Suprapubic skin (tissue), 4 donors: Measurements from ENCODE around the gene GLYATL3. TPM values are rescaled to one million over a fixed set of nuclear protein-coding genes. Genes with fewer than 3 reads are reported as not detected.

Experiments
- DNase-seq, 2 donors: peaks; one replicate each; pipeline ENCODE4 v3.0.0-alpha.2; 2019; ENCODE audit warnings: low spot score in 2 of 2
- H3K27ac ChIP-seq: fragments of 200-600 bp; sonication (generic); one replicate; pipeline ENCODE4 v1.5.1; 2019
- H3K27me3 ChIP-seq: fragments of 200-600 bp; sonication (generic); one replicate; pipeline ENCODE4 v1.5.1; 2019
- H3K36me3 ChIP-seq: fragments of 200-600 bp; sonication (generic); one replicate; pipeline ENCODE4 v1.5.1; 2019
- H3K4me1 ChIP-seq: fragments of 200-600 bp; sonication (generic); one replicate; pipeline ENCODE4 v1.5.1; 2019
- H3K4me3 ChIP-seq: fragments of 200-600 bp; sonication (generic); one replicate; pipeline ENCODE4 v1.5.1; 2019; ENCODE audit warnings: mild to moderate bottlenecking
- H3K9me3 ChIP-seq: fragments of 200-600 bp; sonication (generic); one replicate; pipeline ENCODE4 v1.5.1; 2019
- EP300 ChIP-seq: sonication (generic); formaldehyde crosslinking; IDR thresholded peaks from one replicate; pipeline ENCODE4 v1.6.1; 2017; ENCODE audit warnings: antibody characterized with exemption
- POLR2A ChIP-seq, 2 donors: fragments of 450-650 bp; IDR thresholded peaks; one replicate each; pipeline ENCODE4 v1.6.1; 2017; ENCODE audit warnings: antibody characterized with exemption in 2 of 2, mild to moderate bottlenecking in 2 of 2, moderate library complexity in 2 of 2
- POLR2AphosphoS5 ChIP-seq, 3 donors: sonication (generic); formaldehyde crosslinking; IDR thresholded peaks; one replicate each; pipeline ENCODE4 v1.6.1; 2017; ENCODE audit warnings: antibody characterized with exemption in 3 of 3
- WGBS: methylation state at CpG from one replicate; pipeline ENCODE4 v1.1.5; 2018; 5-methylcytosine and 5-hydroxymethylcytosine counted together
- total RNA-seq, 4 donors: library from RNA; depleted of rRNA; stranded (reverse); fragments of >200 nt; gene quantifications; one replicate each; pipeline ENCODE4 v1.1.0, GENCODE V29; 2016
- TF ChIP-seq, protein P1 (sequence below), 2 donors: fragments of 200-600 bp in 1 of 2; fragments of 450-650 bp in 1 of 2; sonication (generic) in 1 of 2; IDR thresholded peaks; one replicate each; pipeline ENCODE4 v1.5.1; 2016 to 2019; ENCODE audit warnings: antibody characterized with exemption in 2 of 2, mild to moderate bottlenecking in 1 of 2, moderate library complexity in 1 of 2

The GLYATL3 gene
- total RNA-seq, 4 donors from 2014 or later, result not detected

DNA sequence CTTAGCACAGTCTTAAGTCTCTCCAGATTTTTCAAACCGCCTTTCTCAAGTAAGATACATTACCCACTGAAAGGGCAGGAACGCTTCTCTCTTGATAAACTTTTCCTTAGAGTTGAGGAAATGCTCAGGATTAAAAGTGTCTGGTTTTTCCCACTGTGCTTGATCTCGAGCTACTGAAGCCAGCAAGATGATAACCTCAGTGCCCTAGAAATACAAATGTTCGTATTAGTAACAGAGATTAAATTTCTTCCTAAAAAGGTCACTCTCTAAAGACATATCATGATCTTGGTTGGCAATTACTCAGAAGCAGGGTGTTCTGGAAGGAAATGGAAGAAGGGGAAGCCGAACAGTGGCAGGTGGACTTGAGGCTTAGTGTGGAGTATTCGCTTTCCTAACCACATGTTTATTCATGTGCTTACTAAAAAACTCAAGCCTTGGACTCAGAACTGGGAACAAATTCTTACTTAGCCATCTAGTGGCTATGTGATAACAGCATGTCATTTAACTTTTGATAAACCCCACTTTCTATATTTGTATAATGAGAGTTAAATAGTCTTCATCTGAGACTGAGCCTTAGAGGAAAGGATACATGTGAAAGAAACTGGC, 70.9 kb downstream of the GLYATL3 start:
- no peak overlapping the region for H3K27ac ChIP-seq
- H3K4me3 ChIP-seq, result no peak overlapping the region
- WGBS, result 46% methylated on average over 6 of the region's 6 CpGs

DNA sequence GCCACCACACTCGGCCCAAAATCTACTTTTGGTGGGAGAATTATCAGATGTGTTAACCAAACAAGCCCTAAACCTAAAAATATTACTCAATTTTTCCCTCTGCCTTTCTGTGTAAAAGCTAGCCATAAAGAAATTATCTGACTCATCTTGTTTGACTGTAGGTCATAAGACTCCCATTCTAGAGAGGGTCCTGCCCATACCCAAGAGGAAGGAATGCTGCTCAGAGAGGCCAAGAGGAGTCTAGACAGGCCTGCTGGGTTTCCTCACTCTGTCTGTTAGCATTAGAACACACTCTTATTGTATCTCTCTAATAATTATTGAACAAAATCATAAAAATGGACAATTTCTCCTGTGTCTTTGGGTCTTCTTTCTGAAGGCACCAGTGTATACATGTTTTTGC, 76.9 kb downstream of the GLYATL3 start:
- Histone ChIP-seq H3K4me3 (no peak overlapping the region), H3K9me3 (no peaks in the 10 kb centered on the region), H3K27ac (no peak overlapping the region), H3K27me3 (no peaks in the 10 kb centered on the region), H3K36me3 (no peaks in the 10 kb centered on the region), H3K4me1 (no peaks in the 10 kb centered on the region)
- no peak for DNase-seq
- TF ChIP-seq EP300 (no peak), POLR2A (IDR thresholded peaks at IDR 0.05) (no peak), POLR2AphosphoS5 (IDR thresholded peaks at IDR 0.05) (no peak)
- TF ChIP-seq, protein P1, sequence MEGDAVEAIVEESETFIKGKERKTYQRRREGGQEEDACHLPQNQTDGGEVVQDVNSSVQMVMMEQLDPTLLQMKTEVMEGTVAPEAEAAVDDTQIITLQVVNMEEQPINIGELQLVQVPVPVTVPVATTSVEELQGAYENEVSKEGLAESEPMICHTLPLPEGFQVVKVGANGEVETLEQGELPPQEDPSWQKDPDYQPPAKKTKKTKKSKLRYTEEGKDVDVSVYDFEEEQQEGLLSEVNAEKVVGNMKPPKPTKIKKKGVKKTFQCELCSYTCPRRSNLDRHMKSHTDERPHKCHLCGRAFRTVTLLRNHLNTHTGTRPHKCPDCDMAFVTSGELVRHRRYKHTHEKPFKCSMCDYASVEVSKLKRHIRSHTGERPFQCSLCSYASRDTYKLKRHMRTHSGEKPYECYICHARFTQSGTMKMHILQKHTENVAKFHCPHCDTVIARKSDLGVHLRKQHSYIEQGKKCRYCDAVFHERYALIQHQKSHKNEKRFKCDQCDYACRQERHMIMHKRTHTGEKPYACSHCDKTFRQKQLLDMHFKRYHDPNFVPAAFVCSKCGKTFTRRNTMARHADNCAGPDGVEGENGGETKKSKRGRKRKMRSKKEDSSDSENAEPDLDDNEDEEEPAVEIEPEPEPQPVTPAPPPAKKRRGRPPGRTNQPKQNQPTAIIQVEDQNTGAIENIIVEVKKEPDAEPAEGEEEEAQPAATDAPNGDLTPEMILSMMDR (IDR thresholded peaks at IDR 0.05), result no peak
- WGBS, result 86% methylated on average over 1 of the region's 1 CpG

More for the DNA sequence above, 70.9 kb downstream of the GLYATL3 start:
- no peak for DNase-seq
- H3K36me3 ChIP-seq, result no peaks in the 10 kb centered on the region
- H3K27me3 ChIP-seq, result no peaks in the 10 kb centered on the region
- no peaks in the 10 kb centered on the region for H3K4me1 ChIP-seq
- TF ChIP-seq POLR2AphosphoS5 (IDR thresholded peaks at IDR 0.05) (no peak), POLR2A (IDR thresholded peaks at IDR 0.05) (no peak), EP300 (no peak)
- TF ChIP-seq, protein P1 (IDR thresholded peaks at IDR 0.05), result no peak
- H3K9me3 ChIP-seq, result no peaks in the 10 kb centered on the region

Other genes with a start within 250 kb of the GLYATL3 start
- 10 to 100 TPM; 10.9 to 17.9 (median 16.1) TPM for gene MMUT, start 36.7 kb upstream of the GLYATL3 start, total RNA-seq
- 1 to 10 TPM; 2.4 to 4.0 (median 3.6) TPM for gene CENPQ, start 36.6 kb upstream of the GLYATL3 start, total RNA-seq
- gene C6orf141, start 50.7 kb downstream of the GLYATL3 start, total RNA-seq, result 10 to 100 TPM in 1 of 4 donors, 1 to 10 TPM in 3; 8.2 to 49.7 (median 9.3) TPM
- under 1 TPM in 1 of 4 donors, not detected in 3; 0.89 TPM for gene RHAG, start 136.9 kb downstream of the GLYATL3 start, total RNA-seq
- gene CRISP2, start 213.6 kb downstream of the GLYATL3 start, total RNA-seq, result under 1 TPM in 1 of 4 donors, not detected in 3; 0.59 TPM
- gene CRISP3, start 244.5 kb downstream of the GLYATL3 start, total RNA-seq, result 10 to 100 TPM in 2 of 4 donors, 1 to 10 TPM in 2; 5.1 to 22.7 (median 12.0) TPM